HEK293 (cell line): ENCODE data around the gene PLEKHA4.
A peak's percentile ranks its signal among the peaks of the same experiment; 100 is the strongest.

ENCODE experiments used
- CTCF ChIA-PET: fragments of 350-600 bp; formaldehyde crosslinking; extraction: SDS; loops from one replicate; lab custom pipeline; 2021; ENCODE audit warnings: antibody characterized with exemption; lab: Yijun Ruan, JAX
- POLR2A ChIA-PET: fragments of 300-600 bp; formaldehyde crosslinking; extraction: SDS; loops from one replicate; lab custom pipeline; 2020; ENCODE audit warnings: antibody characterized with exemption, inconsistent platforms; lab: Yijun Ruan, JAX
- H3K27ac ChIP-seq: fragments of 200-500 bp; sonication (Bioruptor generic); 2 replicates; pipeline ENCODE4 v1.5.1; 2014; ENCODE audit warnings: low read depth, low read length, control low read depth, inconsistent platforms; ENCODE audit errors: extremely low read depth
- H3K36me3 ChIP-seq, 2 experiments: fragments of 200-500 bp in 1 of 2; sonication (Bioruptor generic) in 1 of 2; 1 replicate in 1 of 2; 2 replicates in 1 of 2; pipeline ENCODE4 v1.5.1; 2014 to 2017; ENCODE audit warnings: inconsistent platforms in 2 of 2, low read length in 2 of 2; ENCODE audit not compliant: control insufficient read depth in 2 of 2, insufficient read depth in 1 of 2
- H3K4me1 ChIP-seq: fragments of 200-500 bp; sonication (Bioruptor generic); 2 replicates; pipeline ENCODE4 v1.5.1; 2014; ENCODE audit warnings: mild to moderate bottlenecking, low read length, inconsistent platforms; ENCODE audit not compliant: control insufficient read depth, insufficient read depth
- H3K4me3 ChIP-seq: 2 replicates; pipeline ENCODE4 v1.5.1; 2011; ENCODE audit warnings: low read depth, mild to moderate bottlenecking, control low read depth, low read length, moderate library complexity
- H3K9me3 ChIP-seq: fragments of 200-500 bp; sonication (Bioruptor generic); 2 replicates; pipeline ENCODE4 v1.5.1; 2014; ENCODE audit warnings: low read depth, low read length, inconsistent platforms; ENCODE audit not compliant: control insufficient read depth, insufficient read depth
- FEZF1 ChIP-seq: fragments of 450-650 bp; formaldehyde crosslinking; IDR thresholded peaks from 2 replicates; pipeline ENCODE4 v1.5.1; 2016; ENCODE audit warnings: missing biosample characterization, missing genetic modification characterization
- GLIS2 ChIP-seq: fragments of 450-650 bp; formaldehyde crosslinking; IDR thresholded peaks from 2 replicates; pipeline ENCODE4 v1.5.1; 2016; ENCODE audit warnings: missing biosample characterization, missing genetic modification characterization
- HIC1 ChIP-seq: fragments of 450-650 bp; formaldehyde crosslinking; IDR thresholded peaks from 2 replicates; pipeline ENCODE4 v1.5.1; 2016; ENCODE audit warnings: missing biosample characterization, missing genetic modification characterization
- KLF9 ChIP-seq: fragments of 450-650 bp; formaldehyde crosslinking; IDR thresholded peaks from 2 replicates; pipeline ENCODE4 v1.5.1; 2016; ENCODE audit warnings: missing biosample characterization, missing genetic modification characterization, low read depth
- PATZ1 ChIP-seq: fragments of 450-650 bp; formaldehyde crosslinking; IDR thresholded peaks from 2 replicates; pipeline ENCODE4 v1.5.1; 2016; ENCODE audit warnings: missing biosample characterization, missing genetic modification characterization
- RBAK ChIP-seq: fragments of 450-650 bp; formaldehyde crosslinking; IDR thresholded peaks from 2 replicates; pipeline ENCODE4 v1.5.1; 2016; ENCODE audit warnings: missing biosample characterization, missing genetic modification characterization
- REST ChIP-seq: fragments of 450-650 bp; formaldehyde crosslinking; IDR thresholded peaks from 2 replicates; pipeline ENCODE4 v1.5.1; 2016; ENCODE audit warnings: missing biosample characterization, missing genetic modification characterization
- SCRT1 ChIP-seq: fragments of 450-650 bp; formaldehyde crosslinking; IDR thresholded peaks from 2 replicates; pipeline ENCODE4 v1.5.1; 2016; ENCODE audit warnings: missing biosample characterization, missing genetic modification characterization, borderline replicate concordance
- SCRT2 ChIP-seq: fragments of 450-650 bp; formaldehyde crosslinking; IDR thresholded peaks from 2 replicates; pipeline ENCODE4 v1.5.1; 2016; ENCODE audit warnings: missing biosample characterization, missing genetic modification characterization
- SP2 ChIP-seq: fragments of 450-650 bp; formaldehyde crosslinking; IDR thresholded peaks from 2 replicates; pipeline ENCODE4 v1.5.1; 2016; ENCODE audit warnings: missing biosample characterization, missing genetic modification characterization
- SP3 ChIP-seq: fragments of 450-650 bp; formaldehyde crosslinking; IDR thresholded peaks from 2 replicates; pipeline ENCODE4 v1.5.1; 2016; ENCODE audit warnings: missing biosample characterization, missing genetic modification characterization
- ZBTB44 ChIP-seq: fragments of 450-650 bp; IDR thresholded peaks from 2 replicates; pipeline ENCODE4 v1.5.1; 2018; ENCODE audit warnings: missing biosample characterization, mild to moderate bottlenecking, missing genetic modification characterization
- ZBTB7A ChIP-seq: fragments of 450-650 bp; formaldehyde crosslinking; IDR thresholded peaks from 2 replicates; pipeline ENCODE4 v1.5.1; 2016; ENCODE audit warnings: low read depth, missing biosample characterization, missing genetic modification characterization
- ZFHX2 ChIP-seq: fragments of 450-650 bp; formaldehyde crosslinking; conservative IDR thresholded peaks from 2 replicates; pipeline ENCODE4 v1.5.1; 2016; ENCODE audit warnings: missing biosample characterization, missing genetic modification characterization
- ZFP37 ChIP-seq: fragments of 450-650 bp; formaldehyde crosslinking; IDR thresholded peaks from 2 replicates; pipeline ENCODE4 v1.5.1; 2016; ENCODE audit warnings: missing biosample characterization, missing genetic modification characterization
- ZFP41 ChIP-seq: fragments of 450-650 bp; formaldehyde crosslinking; IDR thresholded peaks from 2 replicates; pipeline ENCODE4 v1.5.1; 2016; ENCODE audit warnings: missing biosample characterization, missing genetic modification characterization, borderline replicate concordance
- ZFP69B ChIP-seq: fragments of 450-650 bp; formaldehyde crosslinking; IDR thresholded peaks from 2 replicates; pipeline ENCODE4 v1.5.1; 2016; ENCODE audit warnings: missing biosample characterization, missing genetic modification characterization
- ZNF175 ChIP-seq: fragments of 450-650 bp; formaldehyde crosslinking; IDR thresholded peaks from 2 replicates; pipeline ENCODE4 v1.5.1; 2016; ENCODE audit warnings: missing biosample characterization, missing genetic modification characterization
- ZNF311 ChIP-seq: fragments of 450-650 bp; formaldehyde crosslinking; IDR thresholded peaks from 2 replicates; pipeline ENCODE4 v1.5.1; 2017; ENCODE audit warnings: missing biosample characterization, missing genetic modification characterization, borderline replicate concordance
- ZNF433 ChIP-seq: fragments of 450-650 bp; formaldehyde crosslinking; IDR thresholded peaks from 2 replicates; pipeline ENCODE4 v1.5.1; 2016; ENCODE audit warnings: missing biosample characterization, missing genetic modification characterization, low read depth
- ZNF473 ChIP-seq: fragments of 450-650 bp; formaldehyde crosslinking; IDR thresholded peaks from 2 replicates; pipeline ENCODE4 v1.5.1; 2017; ENCODE audit warnings: missing biosample characterization, missing genetic modification characterization
- ZNF48 ChIP-seq: fragments of 450-650 bp; formaldehyde crosslinking; IDR thresholded peaks from 2 replicates; pipeline ENCODE4 v1.5.1; 2016; ENCODE audit warnings: missing biosample characterization, missing genetic modification characterization
- ZNF544 ChIP-seq: fragments of 450-650 bp; formaldehyde crosslinking; IDR thresholded peaks from 2 replicates; pipeline ENCODE4 v1.5.0; 2017; ENCODE audit warnings: missing biosample characterization, missing genetic modification characterization
- ZNF610 ChIP-seq: fragments of 450-650 bp; formaldehyde crosslinking; IDR thresholded peaks from 2 replicates; pipeline ENCODE4 v1.5.1; 2016; ENCODE audit warnings: missing biosample characterization, missing genetic modification characterization, borderline replicate concordance
- ZNF664 ChIP-seq: fragments of 450-650 bp; formaldehyde crosslinking; IDR thresholded peaks from 2 replicates; pipeline ENCODE4 v1.5.1; 2016; ENCODE audit warnings: missing biosample characterization, missing genetic modification characterization

Gene PLEKHA4

GRCh38 chr19:48868114-48868886, at the start of gene PLEKHA4 (continued):
- TF ChIP-seq SP2 (peak; percentile 48), FEZF1 (tag by site-specific recombination) (peak; percentile 52), SCRT1 (tag by site-specific recombination) (peak; percentile 12; the same call in 1 of the 2 replicates), PATZ1 (peak; percentile 85), ZNF610 (tag by site-specific recombination) (no peak), ZFP37 (peak; percentile 65; the same call in 1 of the 2 replicates), GLIS2 (tag by site-specific recombination) (peak; percentile 83), ZNF473 (tag by site-specific recombination) (no peak), ZFHX2 (peak; percentile 92), KLF9 (tag by site-specific recombination) (peak; percentile 45), ZNF664 (tag by site-specific recombination) (0 out of 2 replicates have a peak, but pooled peaks have one; percentile 12), ZNF175 (tag by site-specific recombination) (no peak), ZNF311 (tag by site-specific recombination) (no peak), RBAK (tag by site-specific recombination) (peak; percentile 69; the same call in 1 of the 2 replicates), ZBTB7A (tag by site-specific recombination) (no peak), ZFP69B (peak; percentile 54), SP3 (tag by site-specific recombination) (peak; percentile 65), HIC1 (tag by site-specific recombination) (no peak), ZNF433 (tag by site-specific recombination) (no peak), SCRT2 (no peak)

GRCh38 chr19:48918071-48918470, 49.7 kb upstream of the PLEKHA4 start:
- Histone ChIP-seq H3K36me3 (peaks cover 35 to 60% of the 10 kb centered on the region in 2 experiments), H3K4me1 (no peaks in the 10 kb centered on the region), H3K27ac (no peak overlapping the region), H3K4me3 (no peak overlapping the region), H3K9me3 (no peaks in the 10 kb centered on the region)
- ChIA-PET CTCF (interaction anchor here (0.7 to 0.9 kb wide), 2 partner anchors 14 to 242 kb away, joined by 3 read pairs; no protein-coding TSS in a partner anchor), POLR2A (interaction anchor here (1.0 to 1.1 kb wide), 3 partner anchors 15 to 46 kb away, joined by 3 to 8 read pairs (median 3); partner anchors contain the start of gene PPP1R15A)
- TF ChIP-seq ZNF544 (tag by site-specific recombination) (no peak), FEZF1 (tag by site-specific recombination) (no peak), ZBTB44 (tag by site-specific recombination) (no peak), ZNF664 (tag by site-specific recombination) (no peak), REST (no peak), ZFP41 (tag by site-specific recombination) (no peak), ZNF311 (tag by site-specific recombination) (no peak), ZNF48 (no peak)
